Measurements from ENCODE around the gene KHNYN. TPM values are rescaled to one million over a fixed set of nuclear protein-coding genes. Genes with fewer than 3 reads are reported as not detected.
"Not testable (repeated sequence)": the region's sequence is repeated elsewhere in the genome, so short reads cannot be mapped to it uniquely, and the experiment has no call there.

The KHNYN gene
- total RNA-seq, 1 experiment from 2014 or later = 18.4 TPM

DNA sequence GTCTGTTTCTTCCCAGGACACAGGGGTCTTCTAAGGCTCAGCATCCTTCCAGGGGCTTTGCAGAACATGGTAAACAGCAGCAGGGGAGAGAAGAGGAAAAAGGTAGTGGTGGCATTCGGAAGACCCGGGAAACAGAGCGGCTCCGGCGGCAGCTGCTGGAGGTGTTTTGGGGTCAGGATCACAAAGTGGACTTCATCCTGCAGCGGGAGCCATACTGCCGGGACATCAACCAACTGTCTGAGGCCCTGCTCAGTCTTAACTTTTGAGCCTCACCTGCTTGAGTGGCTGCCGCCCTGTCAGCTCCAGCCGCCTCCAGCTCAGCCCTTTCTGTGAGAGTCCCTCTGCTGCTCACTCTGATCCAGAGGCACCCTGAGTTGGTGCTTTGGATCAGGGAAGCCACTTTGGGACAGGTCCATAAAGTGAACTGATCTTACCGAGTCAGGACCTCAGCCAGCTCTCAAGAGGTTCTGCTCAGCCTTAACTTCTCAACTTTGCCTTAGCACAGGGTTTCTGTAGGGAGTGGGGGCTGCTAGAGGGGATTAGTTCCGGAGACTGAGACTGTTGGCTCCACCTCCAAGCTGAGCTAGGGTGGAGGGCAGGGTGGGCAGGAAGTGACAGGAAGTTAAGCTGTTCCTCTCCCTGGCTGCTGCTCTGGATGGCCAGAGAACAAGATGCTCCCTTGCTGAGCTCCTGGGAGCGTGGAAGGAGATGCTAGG is 7.4 kb downstream of the KHNYN start:
- DNase-seq (ENCODE audit: low read depth) = no peak

DNA sequence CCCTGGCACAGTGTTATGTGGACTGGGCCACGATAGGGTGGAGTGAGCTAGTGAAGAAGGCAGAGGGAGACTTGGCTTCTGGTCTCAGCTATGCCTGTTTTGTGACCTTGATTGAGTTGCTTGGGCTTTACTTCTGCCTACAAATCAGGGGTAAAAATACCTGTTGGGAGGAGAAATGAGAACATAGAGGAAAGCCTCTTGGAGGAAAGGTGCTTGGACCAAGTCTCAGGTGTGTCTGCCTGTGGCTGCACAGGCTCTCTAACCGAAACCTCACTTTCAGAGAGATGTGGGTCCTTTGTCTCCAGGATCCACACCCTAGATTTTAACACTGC is 7.9 kb downstream of the KHNYN start:
- no peak for DNase-seq (ENCODE audit: low read depth)

DNA sequence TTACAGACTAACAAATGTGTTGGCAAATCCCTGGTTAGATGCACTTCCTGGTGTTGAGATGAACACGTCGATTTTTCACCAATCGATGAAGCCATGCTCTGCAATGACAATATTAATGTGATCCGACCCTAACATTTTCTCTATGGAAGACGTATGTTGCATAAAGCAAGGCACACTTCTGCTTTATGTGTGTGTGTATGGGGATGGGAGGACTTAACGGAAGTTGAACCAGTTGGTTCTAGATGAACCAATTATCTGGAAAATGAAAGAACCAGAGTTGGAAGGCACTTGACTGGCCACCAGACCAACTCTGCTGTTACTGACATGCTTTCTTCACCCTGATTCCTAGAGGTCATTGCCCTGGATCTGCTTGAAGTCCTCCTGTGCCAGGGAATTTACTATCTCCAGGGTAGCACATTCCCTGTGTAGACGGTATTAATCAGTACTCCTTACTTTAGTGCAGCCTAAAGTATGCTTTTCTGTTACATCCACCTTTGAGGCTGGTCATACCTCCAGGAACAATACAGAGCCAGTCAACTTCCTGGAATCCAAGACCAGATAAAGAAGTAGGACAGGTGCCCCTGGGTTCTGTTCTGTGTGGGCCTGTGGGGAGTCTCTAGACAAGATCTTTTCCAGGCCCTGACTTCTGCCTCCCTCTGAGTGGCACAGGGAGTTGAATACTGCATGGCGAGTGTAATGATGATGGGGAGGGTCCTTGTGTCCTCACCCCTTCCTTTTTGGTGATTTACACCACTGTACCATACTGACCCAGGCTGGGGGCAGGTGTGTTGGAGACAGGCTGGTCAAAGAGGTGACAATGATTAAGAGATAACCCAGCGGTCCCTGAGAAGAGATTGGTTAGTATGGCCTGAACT is 8.7 kb downstream of the KHNYN start:
- DNase-seq (ENCODE audit: low read depth) = no peak

DNA sequence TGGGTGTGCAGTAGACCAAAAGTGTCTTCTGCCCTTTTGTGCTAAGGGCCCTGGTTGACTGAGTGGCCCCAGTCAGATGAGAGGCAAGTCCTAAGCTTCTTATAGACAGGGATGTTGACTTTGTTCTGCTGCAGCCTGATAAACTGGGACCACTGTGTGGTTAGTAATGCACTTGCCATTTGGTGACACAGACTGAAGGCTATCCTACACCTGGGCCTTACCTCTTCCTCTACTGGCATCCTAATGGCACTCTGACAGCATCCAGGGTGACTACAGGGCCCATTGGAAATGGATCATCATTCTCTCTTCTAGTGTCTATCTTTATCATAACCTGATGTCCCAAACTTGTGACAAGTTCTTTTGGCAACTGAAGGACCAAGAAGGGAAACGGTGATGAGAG is 9.5 kb downstream of the KHNYN start:
- no peak for DNase-seq (ENCODE audit: low read depth)

DNA sequence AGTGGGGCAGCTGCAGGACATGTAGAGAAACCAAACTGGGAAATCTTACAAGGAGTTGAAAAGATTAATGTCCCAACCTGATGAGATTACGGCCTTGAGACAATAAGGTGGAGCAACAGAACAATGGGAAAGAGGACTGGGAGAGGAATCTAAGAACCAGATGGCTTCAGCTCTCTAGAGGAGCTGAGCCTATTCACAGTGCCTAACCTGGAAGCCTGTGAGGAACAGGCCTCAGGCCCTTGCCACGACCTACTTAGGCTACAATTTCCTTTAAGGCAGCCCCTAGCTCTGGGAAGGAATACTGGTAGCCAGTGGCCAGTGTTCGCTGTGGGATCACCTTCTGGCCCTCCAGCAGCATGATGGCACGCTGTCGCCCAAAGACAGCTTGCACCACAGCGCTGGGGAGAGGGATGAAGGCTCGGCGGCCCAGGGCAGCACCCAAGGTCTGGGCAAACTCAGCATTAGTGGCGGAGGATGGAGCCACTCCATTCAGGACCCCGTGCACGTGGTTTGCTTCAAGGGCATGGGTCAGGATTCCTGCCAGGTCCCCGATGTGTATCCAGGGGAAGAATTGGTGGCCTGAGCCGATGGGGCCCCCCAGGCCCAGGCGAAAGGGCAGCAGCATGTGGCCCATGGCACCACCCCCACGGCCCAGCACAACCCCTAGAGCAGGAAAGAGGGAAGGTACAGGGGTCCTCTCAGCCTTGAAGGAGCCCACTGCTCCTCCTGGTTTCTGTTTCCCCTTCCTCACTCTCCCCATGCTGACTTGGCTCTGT is 10.3 kb downstream of the KHNYN start:
- DNase-seq (ENCODE audit: low read depth) = no peak

DNA sequence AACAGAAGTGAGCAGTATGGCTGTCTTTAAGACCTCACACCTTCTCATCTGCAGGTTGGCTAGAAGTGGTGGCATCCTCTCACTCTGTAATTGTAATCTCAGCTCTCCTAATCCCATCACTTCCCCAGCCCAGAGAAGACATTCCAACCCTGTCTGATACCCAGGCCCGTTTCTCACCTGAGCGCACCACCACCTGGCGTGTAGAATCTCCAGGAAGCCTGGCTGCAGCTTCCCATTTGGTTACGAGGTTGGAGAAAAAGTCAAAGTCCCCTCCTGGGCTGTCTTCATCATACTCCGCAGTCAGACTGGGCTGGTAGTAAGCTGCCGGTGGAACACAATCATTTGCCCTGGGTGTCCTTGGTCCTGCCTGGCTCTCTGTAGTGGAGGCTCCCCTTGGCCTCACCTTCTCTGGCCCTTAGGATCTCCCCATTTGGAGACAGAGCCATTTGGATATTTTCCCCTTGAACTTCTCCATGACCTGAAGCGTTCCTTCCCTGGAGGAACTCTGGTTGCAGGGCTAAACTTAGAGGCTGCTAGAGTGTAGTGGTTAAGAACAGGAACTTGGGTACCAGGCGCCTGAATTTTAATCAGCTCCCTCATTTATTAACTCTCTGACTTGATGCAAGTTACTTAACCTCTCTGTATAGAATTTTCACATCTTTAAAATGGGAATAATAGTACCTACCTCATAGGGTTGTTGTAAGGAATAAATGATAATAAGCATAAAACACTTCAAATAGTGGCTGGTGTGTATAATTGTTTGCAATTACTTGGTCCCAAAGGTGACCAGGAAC is 11.0 kb downstream of the KHNYN start:
- DNase-seq (ENCODE audit: low read depth) = no peak

DNA sequence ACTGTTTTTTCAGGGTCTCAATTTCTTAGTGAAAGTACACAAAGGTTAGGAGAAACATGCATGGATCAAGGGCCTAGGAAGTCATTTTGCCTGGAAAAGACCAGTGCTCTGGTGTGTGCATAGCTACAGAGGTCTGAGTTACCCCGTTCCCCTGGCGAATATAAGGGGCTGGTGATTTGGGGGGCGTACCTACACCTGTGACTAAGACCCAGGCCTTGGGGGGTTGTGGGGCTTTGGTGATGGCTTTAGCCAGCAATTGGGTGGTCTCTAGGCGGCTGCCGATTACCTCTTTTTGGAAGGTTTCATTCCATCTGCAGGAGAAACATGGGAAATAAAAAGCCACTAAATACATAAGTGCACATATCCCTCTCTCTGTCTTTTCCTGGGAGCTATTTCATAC is 11.7 kb downstream of the KHNYN start:
- DNase-seq (ENCODE audit: low read depth) = no peak

DNA sequence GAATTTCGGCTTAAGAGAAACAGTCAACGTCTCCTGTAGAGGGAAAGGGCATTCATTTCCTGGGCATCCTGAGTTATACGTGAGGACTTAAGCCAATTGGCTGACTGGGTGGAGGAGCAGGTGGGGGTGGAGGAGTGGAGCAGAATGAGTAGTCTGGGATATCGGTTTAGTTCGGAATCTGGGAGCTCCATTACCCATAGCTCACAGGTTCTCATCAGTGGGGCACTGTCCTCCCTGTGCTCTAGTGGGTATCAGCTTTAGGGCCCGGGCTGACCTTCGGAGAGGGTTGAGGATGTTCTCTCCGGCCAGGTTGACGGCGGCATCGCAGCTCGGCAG is 12.1 kb downstream of the KHNYN start:
- peak; percentile 59 for DNase-seq (ENCODE audit: low read depth)

DNA sequence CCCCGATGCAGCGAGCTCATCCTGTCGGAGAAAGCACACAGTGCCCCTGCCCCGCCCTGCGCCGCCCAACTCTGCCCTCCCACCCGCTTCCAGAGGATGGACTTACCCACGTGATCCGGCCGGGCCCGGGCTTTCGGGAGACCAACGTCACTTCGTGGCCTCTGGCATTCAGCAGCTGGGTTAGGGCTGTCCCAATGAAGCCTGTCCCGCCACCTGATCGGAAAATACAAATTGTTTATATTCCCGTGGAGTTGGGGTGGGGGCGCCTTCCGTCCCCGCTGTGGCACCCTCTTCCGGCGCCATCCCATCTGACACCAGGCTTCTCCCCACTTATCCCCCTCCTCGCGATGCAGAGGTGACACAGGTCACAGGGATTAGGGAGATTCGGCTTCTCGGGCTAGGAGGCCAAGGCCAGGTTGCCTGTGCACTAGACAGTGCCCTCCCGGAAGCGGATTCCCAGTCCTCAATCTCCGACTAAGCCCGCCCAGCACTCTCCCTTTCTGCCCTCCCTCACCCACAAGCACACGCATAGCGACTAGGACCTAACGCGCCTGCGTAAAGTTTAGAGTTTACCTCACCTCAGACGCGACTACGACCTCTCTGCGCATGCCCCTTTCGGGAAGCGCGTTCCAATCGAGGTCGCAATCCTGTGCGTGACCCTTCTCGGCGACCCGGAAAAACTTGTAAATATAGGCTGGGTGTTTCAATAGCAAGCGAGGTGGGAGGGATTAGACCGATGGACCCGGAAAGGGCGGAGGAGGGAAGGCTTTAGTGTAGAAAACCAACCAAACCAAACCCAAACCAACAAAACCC is 12.7 kb downstream of the KHNYN start, which contains the start of gene SDR39U1:
Gene SDR39U1, minus strand, starts transcription at position 537 of the 813 bp plus-strand sequence. Its CDS starts 7 bp downstream, at position 530.
- peak; percentile 99 for DNase-seq (ENCODE audit: low read depth)

DNA sequence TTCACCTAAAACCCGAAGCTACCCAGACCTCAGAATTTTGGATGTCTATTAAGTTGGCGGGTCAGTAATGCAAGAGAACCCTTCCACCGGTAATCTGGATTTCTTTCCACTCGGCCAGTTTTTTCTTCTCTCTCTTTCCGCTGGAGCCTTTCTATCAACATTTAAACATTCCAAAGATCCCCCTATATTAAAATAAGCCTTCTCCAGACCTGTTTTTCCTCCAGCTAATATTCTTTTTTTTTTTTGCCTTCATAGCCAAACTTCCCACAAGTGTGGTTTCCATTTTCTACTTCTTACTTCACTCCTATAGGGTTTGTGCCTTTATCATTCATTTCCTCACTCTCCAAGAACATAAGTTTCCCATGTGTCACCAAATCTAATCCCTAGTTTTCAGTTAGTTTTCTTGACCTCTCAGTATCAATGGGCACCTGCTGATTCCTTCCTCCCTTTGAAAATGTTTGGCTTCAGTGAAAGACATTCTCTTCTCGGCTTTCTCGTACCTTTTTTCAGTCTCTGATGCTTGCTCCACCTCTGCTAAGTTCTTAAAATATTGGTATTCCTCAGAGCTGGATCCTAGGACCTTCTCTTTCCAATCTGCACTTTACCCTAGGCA is 13.4 kb downstream of the KHNYN start:
- DNase-seq (ENCODE audit: low read depth) = no peak

DNA sequence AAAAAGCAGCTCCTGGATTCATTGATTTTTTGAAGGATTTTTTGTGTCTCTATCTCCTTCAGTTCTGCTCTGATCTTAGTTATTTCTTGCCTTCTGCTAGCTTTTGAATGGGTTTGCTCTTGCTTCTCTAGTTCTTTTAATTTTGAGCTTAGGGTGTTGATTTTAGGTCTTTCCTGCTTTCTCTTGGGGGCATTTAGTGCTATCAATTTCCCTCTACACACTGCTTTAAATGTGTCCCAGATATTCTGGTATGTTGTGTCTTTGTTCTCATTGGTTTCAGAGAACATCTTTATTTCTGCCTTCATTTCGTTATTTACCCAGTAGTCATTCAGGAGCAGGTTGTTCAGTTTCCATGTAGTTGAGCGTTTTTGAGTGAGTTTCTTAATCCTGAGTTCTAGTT is 21.1 kb downstream of the KHNYN start:
- DNase-seq (ENCODE audit: low read depth) = not testable (repeated sequence)

DNA sequence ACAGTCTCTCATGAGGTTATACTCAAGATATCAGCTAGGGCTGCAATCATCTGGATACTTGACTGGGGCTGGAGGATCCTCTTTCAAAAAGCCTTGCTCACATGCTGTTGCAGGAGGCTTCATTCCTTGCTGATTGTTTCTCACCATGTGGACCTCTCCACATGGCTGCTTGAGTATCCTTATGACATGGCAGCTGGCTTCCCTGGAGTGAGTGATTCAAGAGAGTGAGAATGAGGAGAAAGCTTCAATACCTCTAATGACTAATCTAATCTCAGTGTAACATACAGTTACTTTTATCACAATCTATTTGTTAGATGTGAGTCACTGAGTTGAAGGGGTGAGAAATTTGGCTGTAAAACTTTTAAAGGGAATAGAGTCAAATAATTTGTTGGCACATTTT is 27.2 kb downstream of the KHNYN start:
- no peak for DNase-seq (ENCODE audit: low read depth)

DNA sequence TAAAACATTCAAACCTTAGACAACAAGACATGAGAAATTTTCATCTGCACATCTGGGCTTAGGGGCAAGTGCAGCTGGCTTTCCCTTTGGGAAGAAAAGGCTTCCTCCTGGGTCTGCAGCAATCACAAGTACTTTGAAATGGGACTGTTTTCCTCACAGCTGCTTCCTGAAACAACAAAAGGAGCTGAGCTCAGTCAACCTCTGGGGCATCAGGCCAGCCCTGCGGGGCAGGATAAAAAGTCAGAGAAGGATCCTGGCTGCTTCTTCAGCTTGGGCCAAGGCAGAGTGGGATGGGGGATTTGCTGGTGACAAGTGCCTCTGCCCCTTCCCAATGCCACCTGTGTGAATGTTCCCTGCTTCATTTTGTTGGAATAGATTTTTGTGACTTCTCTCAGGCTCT is 29.0 kb downstream of the KHNYN start:
- no peak for DNase-seq (ENCODE audit: low read depth)

DNA sequence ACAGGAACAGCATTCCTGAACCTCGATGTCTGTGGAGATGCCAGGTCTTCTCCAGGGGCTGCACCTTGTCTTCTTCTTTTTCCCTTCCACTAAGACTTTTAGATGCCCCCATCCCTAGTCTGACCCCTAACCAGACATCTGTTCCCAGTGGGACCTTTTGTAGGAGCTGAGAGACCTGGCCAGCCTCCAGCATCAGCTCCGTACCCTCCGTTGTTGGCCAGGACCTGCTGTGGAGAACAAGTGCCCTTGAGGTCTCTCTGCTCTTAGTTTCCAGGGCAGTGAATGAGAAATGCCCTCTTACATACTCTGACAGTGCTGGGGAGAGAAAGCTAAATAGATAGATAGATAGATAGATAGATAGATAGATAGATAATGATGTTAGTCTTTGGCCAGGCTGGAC is 29.6 kb downstream of the KHNYN start:
- DNase-seq (ENCODE audit: low read depth) = no peak

DNA sequence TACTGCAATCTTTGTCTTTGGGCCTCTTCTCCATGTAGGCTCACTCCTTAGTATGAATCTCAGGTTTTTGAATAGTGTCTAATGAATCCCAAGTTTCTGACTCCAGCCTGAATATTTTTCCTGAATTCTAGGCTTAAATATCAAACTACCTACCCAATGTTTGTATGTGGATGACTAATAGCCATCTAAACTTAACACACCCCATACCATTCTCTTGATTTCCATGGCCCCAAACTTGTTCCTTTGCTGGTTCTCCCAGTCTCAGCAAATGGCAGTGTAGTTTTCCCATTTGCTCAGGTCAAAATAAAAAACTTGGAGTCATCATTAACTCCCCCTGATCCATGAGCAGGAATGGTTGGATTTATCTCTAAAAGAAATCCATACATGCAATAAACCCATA is 31.6 kb downstream of the KHNYN start:
- DNase-seq (ENCODE audit: low read depth) = no peak

DNA sequence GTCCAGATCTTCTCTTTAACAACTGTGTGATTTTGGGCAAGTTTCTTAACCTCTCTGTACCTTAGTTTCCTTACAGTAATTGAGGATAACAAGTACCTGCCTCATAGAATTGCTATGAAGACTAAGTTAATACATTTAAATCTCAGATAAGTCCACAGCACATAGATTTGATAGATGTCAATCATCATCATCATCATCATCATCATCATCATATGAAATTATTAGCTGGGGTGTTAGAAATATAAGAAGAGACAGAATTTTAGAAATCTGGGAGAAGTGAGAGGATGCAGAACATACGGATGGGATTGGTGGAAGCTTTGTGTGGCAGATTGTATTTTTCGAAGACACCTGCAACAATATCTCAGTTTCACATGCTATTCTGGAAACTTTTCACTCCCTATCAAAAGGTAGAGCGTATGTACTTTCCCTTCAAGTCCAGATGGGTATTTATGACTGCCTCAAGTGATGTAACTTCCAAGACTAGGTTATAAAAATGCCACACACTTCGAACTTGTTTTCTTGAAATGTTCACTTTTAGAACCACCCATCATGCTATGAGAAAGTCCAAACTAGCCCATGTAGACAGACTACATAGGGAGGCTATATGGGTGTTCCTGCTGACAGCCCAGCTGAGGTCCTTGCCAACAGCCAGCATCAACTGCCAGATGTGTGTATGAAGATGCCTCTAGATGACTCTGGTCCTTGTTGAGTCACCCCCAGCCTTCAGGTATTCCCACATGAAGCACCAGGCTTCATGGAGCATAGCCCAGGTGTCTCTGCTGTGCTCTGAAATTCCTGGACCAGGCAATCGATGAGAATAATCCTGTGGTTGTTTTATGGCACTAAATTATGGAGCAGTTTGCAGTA is 33.5 kb downstream of the KHNYN start:
- no peak for DNase-seq (ENCODE audit: low read depth)

DNA sequence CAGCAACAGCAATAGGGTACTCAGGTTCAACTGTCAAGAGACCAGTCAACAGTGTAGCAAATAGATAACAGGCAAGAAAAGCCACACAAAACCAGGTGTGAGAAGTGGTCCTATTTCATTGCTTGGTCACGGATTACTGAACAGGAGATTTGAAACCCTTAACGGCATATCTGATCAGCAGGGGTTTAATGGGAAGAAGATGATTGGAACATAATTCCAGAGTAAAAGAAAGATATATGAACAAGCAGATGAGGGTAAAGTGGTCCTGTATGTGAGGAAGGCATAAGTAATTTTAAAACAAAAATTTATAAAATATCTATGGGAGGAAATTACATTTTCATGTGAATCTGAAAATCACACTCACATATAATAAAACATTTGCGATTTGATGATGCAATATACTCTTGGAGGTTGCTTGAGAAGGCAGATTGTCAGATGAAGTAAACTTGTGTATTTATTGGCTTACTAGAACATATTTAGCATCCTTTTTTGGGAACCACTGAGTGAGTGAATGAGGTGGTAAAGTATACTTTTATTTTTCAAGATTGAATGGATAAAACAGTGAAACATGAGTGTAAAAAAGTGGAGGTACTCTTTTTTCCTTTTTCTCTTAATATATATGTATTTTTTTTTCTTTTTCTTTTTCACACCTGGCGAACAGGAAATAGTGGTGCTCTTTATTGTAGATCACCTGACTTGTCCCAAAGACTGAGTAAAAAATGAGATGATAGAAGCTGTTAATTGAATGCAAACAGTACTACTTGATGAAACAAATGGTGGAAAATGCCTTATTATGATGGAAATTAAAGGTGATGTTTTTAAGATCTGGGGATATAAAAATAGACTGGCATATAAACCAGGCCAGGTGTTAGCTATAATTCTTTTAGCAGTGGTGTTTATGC is 34.4 kb downstream of the KHNYN start:
- DNase-seq (ENCODE audit: low read depth) = no peak

DNA sequence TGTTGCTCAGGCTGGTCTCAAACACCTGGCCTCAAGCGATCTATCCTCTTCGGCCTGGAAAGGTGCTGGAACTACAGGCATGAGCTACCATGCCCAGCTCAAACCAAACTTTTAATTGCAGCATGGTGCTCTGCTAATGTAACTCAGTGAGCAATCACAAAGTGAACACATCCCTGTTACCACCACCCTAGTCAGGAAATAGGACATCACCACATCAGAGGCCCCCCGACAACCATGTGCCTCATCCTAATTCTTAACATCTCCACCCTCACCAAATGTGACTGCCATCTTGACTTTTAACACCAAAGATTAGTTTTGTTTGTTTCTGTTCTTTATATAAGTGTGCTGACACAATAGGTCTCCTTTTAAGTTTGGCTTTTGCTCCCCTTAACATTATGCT is 35.6 kb downstream of the KHNYN start:
- no peak for DNase-seq (ENCODE audit: low read depth)

Data from M059J (cell line).